NCI-H510A treated with DMSO at 0.1 percent for 48 hours (cell line): ENCODE data around the gene FCHSD2.
"Not testable (repeated sequence)": the region's sequence is repeated elsewhere in the genome, so short reads cannot be mapped to it uniquely, and the experiment has no call there.

Experiments
- DNase-seq: peaks from one replicate; lab custom pipeline; 2025; lab: John Stamatoyannopoulos, UW

Gene FCHSD2

GRCh38 chr11:72869831-72870230, 272.3 kb downstream of the FCHSD2 start:
- DNase-seq = no peak

- DNase-seq = no peak
Measured at GRCh38 chr11:72867970-72868369, 274.1 kb downstream of the FCHSD2 start.

GRCh38 chr11:72864702-72865655, 277.1 kb downstream of the FCHSD2 start:
- DNase-seq = no peak

- no peak for DNase-seq
Measured at GRCh38 chr11:72863916-72864315, 278.2 kb downstream of the FCHSD2 start.

- DNase-seq = no peak
Measured at GRCh38 chr11:72863091-72863490, 279.0 kb downstream of the FCHSD2 start.

GRCh38 chr11:72860592-72860991, 281.5 kb downstream of the FCHSD2 start:
- no peak for DNase-seq

GRCh38 chr11:72860010-72860409, 282.1 kb downstream of the FCHSD2 start:
- no peak for DNase-seq

GRCh38 chr11:72859126-72859525, 283.0 kb downstream of the FCHSD2 start:
- no peak for DNase-seq

GRCh38 chr11:72858267-72858666, 283.9 kb downstream of the FCHSD2 start:
- DNase-seq = not testable (repeated sequence)

GRCh38 chr11:72856551-72857345, 285.4 kb downstream of the FCHSD2 start:
- DNase-seq = no peak

- no peak for DNase-seq
Measured at GRCh38 chr11:72856065-72856464, 286.1 kb downstream of the FCHSD2 start.

- no peak for DNase-seq
Measured at GRCh38 chr11:72851726-72852125, 290.4 kb downstream of the FCHSD2 start.

- no peak for DNase-seq
Measured at GRCh38 chr11:72850832-72851231, 291.3 kb downstream of the FCHSD2 start.

- peak; percentile 54 for DNase-seq
Measured at GRCh38 chr11:72848846-72849466, 293.2 kb downstream of the FCHSD2 start.

- DNase-seq = no peak
Measured at GRCh38 chr11:72844356-72844755, 297.8 kb downstream of the FCHSD2 start.

GRCh38 chr11:72842653-72843330, 299.3 kb downstream of the FCHSD2 start:
- DNase-seq = no peak

- DNase-seq = no peak
Measured at GRCh38 chr11:72842126-72842525, 300.0 kb downstream of the FCHSD2 start.

GRCh38 chr11:72841397-72841796, 300.7 kb downstream of the FCHSD2 start:
- DNase-seq = no peak

- no peak for DNase-seq
Measured at GRCh38 chr11:72840780-72841179, 301.3 kb downstream of the FCHSD2 start.

- no peak for DNase-seq
Measured at GRCh38 chr11:72838691-72839305, 303.3 kb downstream of the FCHSD2 start.

- DNase-seq = no peak
Measured at GRCh38 chr11:72836111-72836510, 306.0 kb downstream of the FCHSD2 start.
